A673 (cell line): ENCODE measurements around the gene PRAC1.

Experiments
- CTCF ChIP-seq: fragments of 300-800, 200-600 bp; sonication (generic); conservative IDR thresholded peaks from 2 replicates; pipeline ENCODE4 v1.5.1; 2017; ENCODE audit warnings: low read depth, mild to moderate bottlenecking, antibody characterized with exemption, low read length, moderate library complexity, mixed read lengths
- EZH2 ChIP-seq: fragments of 200-600 bp; sonication (generic); IDR thresholded peaks from 2 replicates; pipeline ENCODE4 v1.6.1; 2017; ENCODE audit warnings: borderline replicate concordance, low read depth, mild to moderate bottlenecking, mixed read lengths, antibody characterized with exemption, low read length; ENCODE audit not compliant: poor library complexity, severe bottlenecking

- no peak for TF ChIP-seq EZH2
- TF ChIP-seq CTCF, result no peak
These were observed 15.2 kb upstream of the PRAC1 start for GRCh38 chr17:48737330-48738043.
